Thoracic aorta (tissue), 2 donors: ENCODE measurements around the gene LEAP2. TPM values are rescaled to one million over a fixed set of nuclear protein-coding genes. Genes with fewer than 3 reads are reported as not detected.

ENCODE experiments used
- ATAC-seq: fragments of 150-250 bp; one replicate; pipeline ENCODE4 v1.8.0; 2017; ENCODE audit warnings: low read depth; ENCODE audit not compliant: insufficient number of reproducible peaks, low FRiP score
- DNase-seq: peaks from one replicate; pipeline ENCODE4 v3.0.0-alpha.2; 2020; ENCODE audit warnings: low spot score
- H3K27ac ChIP-seq, 2 donors: fragments of 200-600 bp; sonication (generic); 1 replicate in 1 of 2; 2 replicates in 1 of 2; pipeline ENCODE4 v1.5.1; 2016; ENCODE audit warnings: mild to moderate bottlenecking in 2 of 2, moderate library complexity in 2 of 2
- H3K27me3 ChIP-seq: fragments of 200-600 bp; sonication (generic); replicated peaks from 2 replicates; pipeline ENCODE4 v1.6.0; 2016; ENCODE audit warnings: mild to moderate bottlenecking; ENCODE audit not compliant: insufficient read depth
- H3K36me3 ChIP-seq: fragments of 200-600 bp; sonication (generic); one replicate; pipeline ENCODE4 v1.5.1; 2016
- H3K4me1 ChIP-seq, 2 donors: fragments of 200-600 bp; sonication (generic); 1 replicate in 1 of 2; 2 replicates in 1 of 2; pipeline versions ENCODE4 v1.5.1 to v1.6.0; 2016; ENCODE audit warnings: low read depth in 2 of 2, mild to moderate bottlenecking in 1 of 2; ENCODE audit not compliant: control insufficient read depth in 1 of 2
- H3K4me3 ChIP-seq: fragments of 200-600 bp; sonication (generic); 2 replicates; pipeline ENCODE4 v1.5.1; 2016; ENCODE audit warnings: mild to moderate bottlenecking
- H3K9me3 ChIP-seq: fragments of 200-600 bp; sonication (generic); 2 replicates; pipeline ENCODE4 v1.5.1; 2016
- CTCF ChIP-seq: fragments of 200-600 bp; sonication (generic); IDR thresholded peaks from one replicate; pipeline ENCODE4 v1.5.1; 2019; ENCODE audit warnings: antibody characterized with exemption
- total RNA-seq, 2 donors: library from RNA; depleted of rRNA; stranded (reverse); fragments of >200 nt; gene quantifications; one replicate each; pipeline versions ENCODE4 v1.1.0 to v1.2.3, GENCODE V29; 2016

The LEAP2 gene
- total RNA-seq, 2 donors from 2014 or later: 0.49 TPM; not detected in 1

- Histone ChIP-seq H3K9me3 (no peaks in the 10 kb centered on the region), H3K36me3 (peaks cover 19% of the 10 kb centered on the region), H3K4me3 (no peak overlapping the region), H3K27me3 (no peaks in the 10 kb centered on the region), H3K27ac (no peak overlapping the region), H3K4me1 (no peaks in the 10 kb centered on the region)
- TF ChIP-seq CTCF: no peak
- ATAC-seq (no peak), DNase-seq (no peak)
Observed at GRCh38 chr5:132915681-132916080, 42.2 kb downstream of the LEAP2 start.

GRCh38 chr5:132916086-132916485 is 42.6 kb downstream of the LEAP2 start:
- no peak for TF ChIP-seq CTCF
- Histone ChIP-seq H3K4me1 (no peaks in the 10 kb centered on the region), H3K36me3 (peaks cover 19% of the 10 kb centered on the region)

More at GRCh38 chr5:132916086-132916485, 42.6 kb downstream of the LEAP2 start:
- H3K4me3 ChIP-seq: no peak overlapping the region
- H3K27me3 ChIP-seq: no peaks in the 10 kb centered on the region
- ATAC-seq (no peak), DNase-seq (no peak)
- H3K9me3 ChIP-seq: no peaks in the 10 kb centered on the region
- no peak overlapping the region for H3K27ac ChIP-seq

Other genes with a start within 250 kb of the LEAP2 start
- gene IL13, start 215.5 kb upstream of the LEAP2 start, total RNA-seq: 1 to 10 TPM in 1 of 2 donors, not detected in 1; 2.8 TPM
- gene IL4, start 199.7 kb upstream of the LEAP2 start, total RNA-seq: not detected
- 1 to 10 TPM; 3.7 to 5.9 TPM for gene KIF3A, start 136.1 kb upstream of the LEAP2 start, total RNA-seq
- not detected for gene CCNI2, start 126.2 kb upstream of the LEAP2 start, total RNA-seq
- 100 to 1,000 TPM in 1 of 2 donors, 10 to 100 TPM in 1; 85.7 to 111 TPM for gene SEPTIN8, start 96.4 kb upstream of the LEAP2 start, total RNA-seq
- gene SOWAHA, start 60.4 kb upstream of the LEAP2 start, total RNA-seq: under 1 TPM; 0.63 to 0.68 TPM
- 10 to 100 TPM; 13.1 to 15.4 TPM for gene SHROOM1, start 43.0 kb upstream of the LEAP2 start, total RNA-seq
- gene GDF9, start 7.2 kb upstream of the LEAP2 start, total RNA-seq: not detected
- gene UQCRQ, start 7.0 kb upstream of the LEAP2 start, total RNA-seq: 10 to 100 TPM; 49.5 to 59.3 TPM
- 100 to 1,000 TPM in 1 of 2 donors, 10 to 100 TPM in 1; 95.2 to 142 TPM for gene AFF4, start 90.0 kb downstream of the LEAP2 start, total RNA-seq
- 10 to 100 TPM; 16.8 to 40.0 TPM for gene ZCCHC10, start 152.9 kb downstream of the LEAP2 start, total RNA-seq
- gene HSPA4, start 178.3 kb downstream of the LEAP2 start, total RNA-seq: 10 to 100 TPM; 55.3 to 59.0 TPM